Measurements from ENCODE around the gene CTDSPL. TPM values are rescaled to one million over a fixed set of nuclear protein-coding genes. Genes with fewer than 3 reads are reported as not detected.

Gene CTDSPL
- total and polyA plus RNA-seq, 2 of the 13 experiments (the other 11 are each of a cell fraction or from before 2014, with no cell fraction given) = 26.1 to 142 TPM

DNA sequence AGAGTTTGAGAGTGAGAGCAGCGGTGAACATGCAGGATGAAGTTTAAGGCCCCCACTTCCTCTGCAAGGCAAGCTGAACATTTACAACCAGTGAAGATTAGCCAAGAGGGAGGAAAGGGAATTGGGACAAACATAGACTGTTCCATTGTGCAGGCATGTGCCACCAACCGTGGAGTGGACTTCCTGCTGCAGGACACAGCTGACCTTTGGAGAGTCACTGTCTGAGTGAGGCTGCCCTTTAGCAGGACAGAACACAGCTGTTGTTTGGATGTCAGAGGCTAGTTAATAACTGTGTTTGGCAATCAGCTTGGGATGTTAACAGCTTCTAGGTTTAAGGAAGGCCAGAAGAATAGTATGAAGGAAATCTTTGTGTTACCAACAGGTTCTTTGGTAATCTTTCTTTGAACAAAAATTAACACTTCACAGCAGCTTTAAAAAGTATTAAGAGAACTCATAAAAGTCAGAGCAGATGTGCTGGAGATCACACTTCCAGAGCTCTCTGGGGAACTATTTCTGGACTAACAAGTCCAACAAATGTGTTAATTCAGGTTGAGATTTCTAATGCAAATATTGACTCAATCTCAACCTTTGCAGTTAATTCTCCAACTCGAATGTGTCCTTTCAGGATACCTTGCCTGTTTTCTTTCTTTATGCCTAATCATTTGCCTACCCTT, 31.4 kb downstream of the CTDSPL start (continued):
- no peak for TF ChIP-seq ZNF709 (CRISPR knock-in tag; IDR thresholded peaks at IDR 0.05)
- TF ChIP-seq, protein P1, sequence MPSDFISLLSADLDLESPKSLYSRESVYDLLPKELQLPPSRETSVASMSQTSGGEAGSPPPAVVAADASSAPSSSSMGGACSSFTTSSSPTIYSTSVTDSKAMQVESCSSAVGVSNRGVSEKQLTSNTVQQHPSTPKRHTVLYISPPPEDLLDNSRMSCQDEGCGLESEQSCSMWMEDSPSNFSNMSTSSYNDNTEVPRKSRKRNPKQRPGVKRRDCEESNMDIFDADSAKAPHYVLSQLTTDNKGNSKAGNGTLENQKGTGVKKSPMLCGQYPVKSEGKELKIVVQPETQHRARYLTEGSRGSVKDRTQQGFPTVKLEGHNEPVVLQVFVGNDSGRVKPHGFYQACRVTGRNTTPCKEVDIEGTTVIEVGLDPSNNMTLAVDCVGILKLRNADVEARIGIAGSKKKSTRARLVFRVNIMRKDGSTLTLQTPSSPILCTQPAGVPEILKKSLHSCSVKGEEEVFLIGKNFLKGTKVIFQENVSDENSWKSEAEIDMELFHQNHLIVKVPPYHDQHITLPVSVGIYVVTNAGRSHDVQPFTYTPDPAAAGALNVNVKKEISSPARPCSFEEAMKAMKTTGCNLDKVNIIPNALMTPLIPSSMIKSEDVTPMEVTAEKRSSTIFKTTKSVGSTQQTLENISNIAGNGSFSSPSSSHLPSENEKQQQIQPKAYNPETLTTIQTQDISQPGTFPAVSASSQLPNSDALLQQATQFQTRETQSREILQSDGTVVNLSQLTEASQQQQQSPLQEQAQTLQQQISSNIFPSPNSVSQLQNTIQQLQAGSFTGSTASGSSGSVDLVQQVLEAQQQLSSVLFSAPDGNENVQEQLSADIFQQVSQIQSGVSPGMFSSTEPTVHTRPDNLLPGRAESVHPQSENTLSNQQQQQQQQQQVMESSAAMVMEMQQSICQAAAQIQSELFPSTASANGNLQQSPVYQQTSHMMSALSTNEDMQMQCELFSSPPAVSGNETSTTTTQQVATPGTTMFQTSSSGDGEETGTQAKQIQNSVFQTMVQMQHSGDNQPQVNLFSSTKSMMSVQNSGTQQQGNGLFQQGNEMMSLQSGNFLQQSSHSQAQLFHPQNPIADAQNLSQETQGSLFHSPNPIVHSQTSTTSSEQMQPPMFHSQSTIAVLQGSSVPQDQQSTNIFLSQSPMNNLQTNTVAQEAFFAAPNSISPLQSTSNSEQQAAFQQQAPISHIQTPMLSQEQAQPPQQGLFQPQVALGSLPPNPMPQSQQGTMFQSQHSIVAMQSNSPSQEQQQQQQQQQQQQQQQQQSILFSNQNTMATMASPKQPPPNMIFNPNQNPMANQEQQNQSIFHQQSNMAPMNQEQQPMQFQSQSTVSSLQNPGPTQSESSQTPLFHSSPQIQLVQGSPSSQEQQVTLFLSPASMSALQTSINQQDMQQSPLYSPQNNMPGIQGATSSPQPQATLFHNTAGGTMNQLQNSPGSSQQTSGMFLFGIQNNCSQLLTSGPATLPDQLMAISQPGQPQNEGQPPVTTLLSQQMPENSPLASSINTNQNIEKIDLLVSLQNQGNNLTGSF (CRISPR knock-in tag; IDR thresholded peaks at IDR 0.05) = no peak
- TF ChIP-seq TRIM24 (CRISPR knock-in tag; IDR thresholded peaks at IDR 0.05) = no peak
- no peak for TF ChIP-seq ZNF619 (CRISPR knock-in tag; IDR thresholded peaks at IDR 0.05)
- TF ChIP-seq, protein P2, sequence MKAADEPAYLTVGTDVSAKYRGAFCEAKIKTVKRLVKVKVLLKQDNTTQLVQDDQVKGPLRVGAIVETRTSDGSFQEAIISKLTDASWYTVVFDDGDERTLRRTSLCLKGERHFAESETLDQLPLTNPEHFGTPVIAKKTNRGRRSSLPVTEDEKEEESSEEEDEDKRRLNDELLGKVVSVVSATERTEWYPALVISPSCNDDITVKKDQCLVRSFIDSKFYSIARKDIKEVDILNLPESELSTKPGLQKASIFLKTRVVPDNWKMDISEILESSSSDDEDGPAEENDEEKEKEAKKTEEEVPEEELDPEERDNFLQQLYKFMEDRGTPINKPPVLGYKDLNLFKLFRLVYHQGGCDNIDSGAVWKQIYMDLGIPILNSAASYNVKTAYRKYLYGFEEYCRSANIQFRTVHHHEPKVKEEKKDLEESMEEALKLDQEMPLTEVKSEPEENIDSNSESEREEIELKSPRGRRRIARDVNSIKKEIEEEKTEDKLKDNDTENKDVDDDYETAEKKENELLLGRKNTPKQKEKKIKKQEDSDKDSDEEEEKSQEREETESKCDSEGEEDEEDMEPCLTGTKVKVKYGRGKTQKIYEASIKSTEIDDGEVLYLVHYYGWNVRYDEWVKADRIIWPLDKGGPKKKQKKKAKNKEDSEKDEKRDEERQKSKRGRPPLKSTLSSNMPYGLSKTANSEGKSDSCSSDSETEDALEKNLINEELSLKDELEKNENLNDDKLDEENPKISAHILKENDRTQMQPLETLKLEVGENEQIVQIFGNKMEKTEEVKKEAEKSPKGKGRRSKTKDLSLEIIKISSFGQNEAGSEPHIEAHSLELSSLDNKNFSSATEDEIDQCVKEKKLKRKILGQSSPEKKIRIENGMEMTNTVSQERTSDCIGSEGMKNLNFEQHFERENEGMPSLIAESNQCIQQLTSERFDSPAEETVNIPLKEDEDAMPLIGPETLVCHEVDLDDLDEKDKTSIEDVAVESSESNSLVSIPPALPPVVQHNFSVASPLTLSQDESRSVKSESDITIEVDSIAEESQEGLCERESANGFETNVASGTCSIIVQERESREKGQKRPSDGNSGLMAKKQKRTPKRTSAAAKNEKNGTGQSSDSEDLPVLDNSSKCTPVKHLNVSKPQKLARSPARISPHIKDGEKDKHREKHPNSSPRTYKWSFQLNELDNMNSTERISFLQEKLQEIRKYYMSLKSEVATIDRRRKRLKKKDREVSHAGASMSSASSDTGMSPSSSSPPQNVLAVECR (CRISPR knock-in tag; IDR thresholded peaks at IDR 0.05; ENCODE audit: borderline replicate concordance) = peak; percentile 79; the same call in 1 of the 2 replicates
- TF ChIP-seq, protein P3, sequence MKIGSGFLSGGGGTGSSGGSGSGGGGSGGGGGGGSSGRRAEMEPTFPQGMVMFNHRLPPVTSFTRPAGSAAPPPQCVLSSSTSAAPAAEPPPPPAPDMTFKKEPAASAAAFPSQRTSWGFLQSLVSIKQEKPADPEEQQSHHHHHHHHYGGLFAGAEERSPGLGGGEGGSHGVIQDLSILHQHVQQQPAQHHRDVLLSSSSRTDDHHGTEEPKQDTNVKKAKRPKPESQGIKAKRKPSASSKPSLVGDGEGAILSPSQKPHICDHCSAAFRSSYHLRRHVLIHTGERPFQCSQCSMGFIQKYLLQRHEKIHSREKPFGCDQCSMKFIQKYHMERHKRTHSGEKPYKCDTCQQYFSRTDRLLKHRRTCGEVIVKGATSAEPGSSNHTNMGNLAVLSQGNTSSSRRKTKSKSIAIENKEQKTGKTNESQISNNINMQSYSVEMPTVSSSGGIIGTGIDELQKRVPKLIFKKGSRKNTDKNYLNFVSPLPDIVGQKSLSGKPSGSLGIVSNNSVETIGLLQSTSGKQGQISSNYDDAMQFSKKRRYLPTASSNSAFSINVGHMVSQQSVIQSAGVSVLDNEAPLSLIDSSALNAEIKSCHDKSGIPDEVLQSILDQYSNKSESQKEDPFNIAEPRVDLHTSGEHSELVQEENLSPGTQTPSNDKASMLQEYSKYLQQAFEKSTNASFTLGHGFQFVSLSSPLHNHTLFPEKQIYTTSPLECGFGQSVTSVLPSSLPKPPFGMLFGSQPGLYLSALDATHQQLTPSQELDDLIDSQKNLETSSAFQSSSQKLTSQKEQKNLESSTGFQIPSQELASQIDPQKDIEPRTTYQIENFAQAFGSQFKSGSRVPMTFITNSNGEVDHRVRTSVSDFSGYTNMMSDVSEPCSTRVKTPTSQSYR (CRISPR knock-in tag; IDR thresholded peaks at IDR 0.05; ENCODE audit: borderline replicate concordance) = peak; percentile 60; the same call in 1 of the 2 replicates
- TF ChIP-seq REL (CRISPR knock-in tag; conservative IDR thresholded peaks at IDR 0.05) = no peak
- TF ChIP-seq SMC3 (IDR thresholded peaks at IDR 0.05; ENCODE audit: low read length) = no peak
- no peak for TF ChIP-seq SRF (IDR thresholded peaks at IDR 0.05; ENCODE audit: low read depth, low read length)
- TF ChIP-seq KLF9 (CRISPR knock-in tag; IDR thresholded peaks at IDR 0.05; ENCODE audit: low read depth) = 0 out of 2 replicates have a peak, but pooled peaks have one; percentile 42
- no peak for TF ChIP-seq HNRNPH1 (optimal IDR thresholded peaks at IDR 0.05; ENCODE audit: low read depth, low read length)
- no peak for TF ChIP-seq ZNF674 (CRISPR knock-in tag; IDR thresholded peaks at IDR 0.05; ENCODE audit: low read depth)
- no peak for TF ChIP-seq AGO2 (optimal IDR thresholded peaks at IDR 0.05; ENCODE audit: low read depth, low read length)
- TF ChIP-seq, protein P4, sequence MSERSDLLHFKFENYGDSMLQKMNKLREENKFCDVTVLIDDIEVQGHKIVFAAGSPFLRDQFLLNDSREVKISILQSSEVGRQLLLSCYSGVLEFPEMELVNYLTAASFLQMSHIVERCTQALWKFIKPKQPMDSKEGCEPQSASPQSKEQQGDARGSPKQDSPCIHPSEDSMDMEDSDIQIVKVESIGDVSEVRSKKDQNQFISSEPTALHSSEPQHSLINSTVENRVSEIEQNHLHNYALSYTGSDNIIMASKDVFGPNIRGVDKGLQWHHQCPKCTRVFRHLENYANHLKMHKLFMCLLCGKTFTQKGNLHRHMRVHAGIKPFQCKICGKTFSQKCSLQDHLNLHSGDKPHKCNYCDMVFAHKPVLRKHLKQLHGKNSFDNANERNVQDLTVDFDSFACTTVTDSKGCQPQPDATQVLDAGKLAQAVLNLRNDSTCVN (CRISPR knock-in tag; IDR thresholded peaks at IDR 0.05; ENCODE audit: borderline replicate concordance) = 0 out of 2 replicates have a peak, but pooled peaks have one; percentile 30
- TF ChIP-seq RFXAP (CRISPR knock-in tag; IDR thresholded peaks at IDR 0.05; ENCODE audit: borderline replicate concordance) = no peak

Data from HepG2 (cell line).